HFF-Myc (cell line): ENCODE data around the gene RELN.
"Not testable (repeated sequence)": the region's sequence is repeated elsewhere in the genome, so short reads cannot be mapped to it uniquely, and the experiment has no call there.

Experiments
- DNase-seq: peaks from one replicate; pipeline ENCODE4 v3.0.0-alpha.2; 2011; ENCODE audit warnings: low read depth; ENCODE audit errors: extremely low read depth
- H3K4me3 ChIP-seq: replicated peaks from 2 replicates; pipeline ENCODE4 v1.5.1; 2011; ENCODE audit warnings: low read depth, mild to moderate bottlenecking, control low read depth, low read length
- TF ChIP-seq, protein P1 (sequence below): IDR thresholded peaks from 2 replicates; pipeline ENCODE4 v1.5.1; 2012; ENCODE audit warnings: mild to moderate bottlenecking, low read depth, low read length, control low read depth; ENCODE audit errors: missing control alignments

Gene RELN

DNA sequence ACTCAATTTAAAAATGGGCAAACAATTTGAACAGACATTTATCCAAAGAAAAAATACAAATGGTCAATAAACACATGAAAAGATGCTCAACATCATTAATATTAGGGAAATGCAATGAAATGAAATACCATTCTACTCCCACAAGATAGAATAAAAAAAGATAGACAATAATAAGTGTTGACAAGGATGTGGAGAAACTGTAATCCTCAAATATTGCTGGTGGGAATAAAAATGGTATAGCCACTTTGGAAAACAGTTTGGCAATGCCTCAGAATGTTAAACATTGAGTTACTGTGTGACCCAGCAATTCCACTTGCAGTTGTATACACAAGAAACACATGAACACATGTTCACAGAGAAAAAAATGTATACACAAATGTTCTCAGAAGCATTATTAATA, 197.6 kb downstream of the RELN start:
- no peak for DNase-seq
- TF ChIP-seq, protein P1, sequence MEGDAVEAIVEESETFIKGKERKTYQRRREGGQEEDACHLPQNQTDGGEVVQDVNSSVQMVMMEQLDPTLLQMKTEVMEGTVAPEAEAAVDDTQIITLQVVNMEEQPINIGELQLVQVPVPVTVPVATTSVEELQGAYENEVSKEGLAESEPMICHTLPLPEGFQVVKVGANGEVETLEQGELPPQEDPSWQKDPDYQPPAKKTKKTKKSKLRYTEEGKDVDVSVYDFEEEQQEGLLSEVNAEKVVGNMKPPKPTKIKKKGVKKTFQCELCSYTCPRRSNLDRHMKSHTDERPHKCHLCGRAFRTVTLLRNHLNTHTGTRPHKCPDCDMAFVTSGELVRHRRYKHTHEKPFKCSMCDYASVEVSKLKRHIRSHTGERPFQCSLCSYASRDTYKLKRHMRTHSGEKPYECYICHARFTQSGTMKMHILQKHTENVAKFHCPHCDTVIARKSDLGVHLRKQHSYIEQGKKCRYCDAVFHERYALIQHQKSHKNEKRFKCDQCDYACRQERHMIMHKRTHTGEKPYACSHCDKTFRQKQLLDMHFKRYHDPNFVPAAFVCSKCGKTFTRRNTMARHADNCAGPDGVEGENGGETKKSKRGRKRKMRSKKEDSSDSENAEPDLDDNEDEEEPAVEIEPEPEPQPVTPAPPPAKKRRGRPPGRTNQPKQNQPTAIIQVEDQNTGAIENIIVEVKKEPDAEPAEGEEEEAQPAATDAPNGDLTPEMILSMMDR, result no peak
- H3K4me3 ChIP-seq, result no peak overlapping the region

DNA sequence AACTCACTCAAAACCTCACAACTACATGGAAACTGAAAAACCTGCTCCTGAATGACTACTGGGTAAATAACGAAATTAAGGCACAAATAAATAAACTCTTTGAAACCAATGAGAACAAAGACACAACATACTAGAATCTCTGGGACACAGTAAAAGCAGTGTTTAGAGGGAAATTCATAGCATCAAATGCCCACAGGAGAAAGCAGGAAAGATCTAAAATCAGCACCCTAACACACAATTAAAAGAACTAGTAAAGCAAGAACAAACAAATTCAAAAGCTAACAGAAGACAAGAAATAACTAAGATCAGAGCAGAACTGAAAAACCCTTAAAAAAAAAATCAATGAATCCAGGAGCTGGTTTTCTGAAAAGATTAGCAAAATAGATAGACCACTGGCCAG, 202.4 kb downstream of the RELN start:
- H3K4me3 ChIP-seq, DNase-seq: not testable (repeated sequence)

DNA sequence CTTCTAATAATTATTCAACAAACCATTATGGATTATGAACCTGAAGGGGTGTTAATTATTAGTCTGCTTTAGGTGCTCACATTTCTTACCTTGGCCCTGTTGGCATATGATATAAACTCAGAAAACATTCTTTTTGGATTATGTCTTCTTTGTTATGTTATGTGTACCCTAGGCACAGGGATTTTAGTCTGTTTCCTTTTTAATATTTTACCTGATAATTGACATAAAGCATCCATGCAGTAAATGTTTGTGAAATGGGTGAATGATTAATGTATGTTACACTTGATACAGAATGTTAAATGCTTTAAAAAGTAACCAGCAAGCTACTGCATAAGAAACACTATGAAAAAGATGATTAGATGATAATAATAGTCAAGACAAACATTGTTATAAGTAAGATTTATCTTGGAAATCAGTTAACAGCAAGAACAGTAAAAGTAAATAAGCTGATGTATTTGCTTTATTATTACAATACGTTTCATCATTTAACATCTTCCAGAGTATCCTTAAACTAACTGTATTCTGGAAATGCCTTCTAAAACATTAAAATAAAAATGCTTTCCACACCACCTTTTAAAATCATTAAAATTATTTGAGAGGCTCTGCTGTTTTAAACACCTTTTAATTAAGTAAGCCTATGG, 204.7 kb downstream of the RELN start:
- no peak for DNase-seq
- TF ChIP-seq, protein P1, result no peak
- H3K4me3 ChIP-seq, result no peak overlapping the region

DNA sequence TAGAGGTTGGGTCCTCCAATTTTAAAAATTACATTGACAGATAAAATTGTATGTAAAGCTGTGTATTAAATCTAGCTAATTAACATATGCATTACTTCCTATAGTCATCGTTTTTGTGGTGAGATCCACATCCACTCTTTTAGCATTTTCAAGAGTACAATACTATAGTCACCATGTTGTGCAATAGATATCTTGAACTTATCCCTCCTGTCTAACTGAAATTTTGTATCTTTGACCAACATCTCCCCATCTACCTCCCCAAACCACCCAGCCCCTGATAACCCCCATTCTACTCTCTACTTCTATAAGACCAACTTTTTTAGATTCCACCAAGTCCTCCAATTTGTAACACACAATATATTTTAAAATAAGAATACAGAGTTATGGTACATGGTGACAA, 208.0 kb downstream of the RELN start:
- DNase-seq, result no peak

DNA sequence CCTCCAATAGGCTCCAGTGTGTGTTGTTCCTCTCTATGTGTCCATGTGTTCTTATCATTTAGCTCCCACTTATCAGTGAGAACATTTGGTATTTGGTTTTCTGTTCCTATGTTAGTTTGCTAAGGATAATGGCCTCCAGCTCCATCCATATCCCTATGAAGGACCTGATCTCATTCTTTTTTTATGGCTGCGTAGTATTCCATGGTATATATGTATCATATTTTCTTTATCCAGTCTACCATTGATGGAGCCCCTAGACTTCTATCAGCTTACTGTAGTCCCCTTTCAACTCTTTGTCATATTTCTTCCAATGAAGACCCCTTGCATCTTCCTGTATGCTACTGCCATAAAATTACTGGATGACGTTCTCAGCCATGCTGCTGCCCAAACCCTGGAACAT, 208.9 kb downstream of the RELN start:
- H3K4me3 ChIP-seq, DNase-seq: not testable (repeated sequence)

More for the DNA sequence above, 208.0 kb downstream of the RELN start:
- TF ChIP-seq, protein P1, result no peak
- no peak overlapping the region for H3K4me3 ChIP-seq

DNA sequence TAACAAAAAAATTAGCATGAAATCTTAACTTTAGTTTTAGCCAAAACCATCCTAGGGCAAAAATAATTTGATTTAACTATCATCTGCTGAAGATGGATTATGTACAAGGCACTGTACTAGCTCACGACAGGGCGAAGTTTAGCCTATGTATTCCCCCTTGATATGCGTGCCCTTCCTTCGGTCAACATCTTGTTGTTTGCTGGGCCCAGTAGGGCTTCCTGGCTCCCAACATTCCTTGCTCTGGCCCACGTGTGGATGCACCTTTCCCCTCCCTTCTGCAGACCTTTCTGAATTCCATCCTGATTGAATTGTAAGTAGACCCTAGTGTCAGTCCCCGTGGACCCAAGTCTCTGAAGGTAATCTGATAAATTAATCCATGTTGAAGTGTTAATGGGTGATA, 212.0 kb downstream of the RELN start:
- H3K4me3 ChIP-seq, result no peak overlapping the region
- DNase-seq, result no peak
- TF ChIP-seq, protein P1, result no peak

DNA sequence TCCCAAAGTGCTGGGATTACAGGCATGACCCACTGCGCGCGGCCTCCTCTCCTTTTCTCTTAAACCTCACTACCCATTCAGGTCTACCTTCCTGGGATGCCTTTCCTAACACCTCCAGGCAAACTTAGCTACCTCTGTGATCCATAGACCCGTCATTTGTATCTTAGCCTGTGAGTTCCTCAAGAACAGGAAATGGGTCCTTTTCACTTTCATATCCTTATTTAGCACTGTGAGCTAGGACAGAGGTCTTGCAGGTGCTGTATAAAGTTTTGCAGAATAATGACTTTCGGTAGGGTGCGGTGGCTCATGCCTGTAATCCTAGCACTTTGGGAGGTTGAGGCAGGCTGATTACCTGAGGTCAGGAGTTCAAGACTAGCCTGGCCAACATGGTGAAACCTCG, 215.7 kb downstream of the RELN start:
- no peak overlapping the region for H3K4me3 ChIP-seq
- no peak for DNase-seq
- TF ChIP-seq, protein P1, result no peak

DNA sequence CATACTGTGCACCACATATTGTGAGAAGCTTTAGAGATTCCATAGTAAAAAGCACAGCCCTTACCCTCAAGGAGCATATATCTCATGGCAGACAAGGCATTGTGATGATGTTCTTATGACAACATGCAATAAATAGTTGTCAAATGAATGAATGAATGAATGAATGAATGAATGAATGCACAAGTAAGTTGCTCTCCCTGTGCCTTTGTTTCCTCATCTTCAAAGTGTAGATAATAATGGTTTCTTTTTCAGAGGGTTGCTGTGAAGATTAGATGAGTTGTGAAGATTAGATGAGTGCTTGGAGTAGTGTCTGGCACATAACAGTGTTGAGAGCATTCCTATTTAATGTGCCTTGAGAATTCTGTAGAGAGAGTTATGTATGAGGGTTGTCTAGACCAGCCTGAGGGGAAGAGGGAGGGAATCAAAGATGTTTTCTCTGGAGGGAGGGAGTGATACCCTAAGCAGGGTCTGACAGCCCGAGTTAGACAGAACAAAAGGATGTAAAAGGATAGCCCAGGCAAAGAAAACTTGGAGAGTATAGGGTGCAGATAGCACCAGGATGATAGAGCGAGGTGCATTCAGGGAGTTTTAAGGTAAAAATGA, 217.2 kb downstream of the RELN start:
- DNase-seq, result no peak
- TF ChIP-seq, protein P1, result no peak
- H3K4me3 ChIP-seq, result no peak overlapping the region
